SH-SY5Y (cell line): Measurements from ENCODE around the gene CORT.

Source experiments
- GATA2 ChIP-seq: IDR thresholded peaks from 2 replicates; pipeline ENCODE4 v1.6.1; 2011; ENCODE audit warnings: mild to moderate bottlenecking, low read depth, low read length
- GATA3 ChIP-seq: IDR thresholded peaks from 2 replicates; pipeline ENCODE4 v1.6.1; 2011; ENCODE audit warnings: low read depth, mild to moderate bottlenecking, low read length, moderate library complexity

DNA sequence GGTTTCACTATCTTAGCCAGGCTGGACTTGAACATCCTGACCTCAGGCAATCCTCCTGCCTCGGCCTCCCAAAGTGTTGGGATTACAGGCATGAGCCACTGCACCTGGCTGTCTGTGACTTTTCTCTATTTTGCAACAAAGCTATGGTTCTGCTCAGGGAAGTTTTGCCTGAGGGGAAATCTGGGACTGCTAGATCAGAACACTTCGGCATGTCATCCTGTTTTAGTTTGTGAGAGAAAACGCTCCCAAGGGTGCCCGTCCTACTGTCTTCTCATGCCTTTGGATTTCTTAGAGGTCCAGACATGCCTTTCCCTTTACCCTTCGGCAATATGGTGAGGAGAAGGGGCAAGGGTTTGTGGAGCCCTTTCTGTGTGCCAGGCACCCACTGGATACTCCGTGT, 5.6 kb upstream of the CORT start:
- no peak for TF ChIP-seq GATA2
- TF ChIP-seq GATA3 = no peak
